ENCODE measurements around the gene PTPRN2.

The PTPRN2 gene

GRCh38 chr7:157846271-157846670 is 741.4 kb downstream of the PTPRN2 start:
- DNase-seq: no peak

DNA sequence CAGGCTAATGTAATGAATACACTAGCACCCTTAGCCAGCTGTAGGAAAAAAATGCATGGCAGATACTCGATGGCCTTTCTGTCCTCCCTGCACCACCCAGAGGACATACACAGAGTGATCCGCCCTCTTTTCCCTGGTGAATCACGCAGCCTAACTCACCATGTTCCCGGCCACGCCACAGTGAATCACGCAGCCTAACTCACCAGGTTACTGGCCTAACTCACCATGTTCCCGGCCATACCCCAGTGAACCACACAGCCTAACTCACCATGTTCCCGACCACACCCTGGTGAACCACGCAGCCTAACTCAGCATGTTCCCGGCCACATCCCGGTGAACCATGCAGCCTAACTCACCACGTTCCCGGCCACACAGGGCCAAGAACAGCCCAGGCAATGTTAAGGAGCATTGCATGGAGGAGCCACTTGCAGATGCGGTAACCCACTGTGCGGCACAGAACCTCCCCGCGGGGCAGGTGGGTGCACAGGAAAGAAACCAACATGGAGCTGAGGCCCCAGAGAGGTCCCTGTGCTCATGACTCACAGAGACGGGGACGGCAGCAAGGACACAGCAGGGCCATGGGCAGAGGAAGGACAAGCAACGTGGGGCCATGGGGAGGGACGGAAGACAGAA is 742.3 kb downstream of the PTPRN2 start:
- no peak for DNase-seq

- no peak for DNase-seq
Measured at GRCh38 chr7:157844611-157845010, 743.0 kb downstream of the PTPRN2 start.

- DNase-seq: no peak
Measured at GRCh38 chr7:157844141-157844540, 743.5 kb downstream of the PTPRN2 start.

GRCh38 chr7:157843336-157844140 is 744.1 kb downstream of the PTPRN2 start:
- no peak for DNase-seq

DNA sequence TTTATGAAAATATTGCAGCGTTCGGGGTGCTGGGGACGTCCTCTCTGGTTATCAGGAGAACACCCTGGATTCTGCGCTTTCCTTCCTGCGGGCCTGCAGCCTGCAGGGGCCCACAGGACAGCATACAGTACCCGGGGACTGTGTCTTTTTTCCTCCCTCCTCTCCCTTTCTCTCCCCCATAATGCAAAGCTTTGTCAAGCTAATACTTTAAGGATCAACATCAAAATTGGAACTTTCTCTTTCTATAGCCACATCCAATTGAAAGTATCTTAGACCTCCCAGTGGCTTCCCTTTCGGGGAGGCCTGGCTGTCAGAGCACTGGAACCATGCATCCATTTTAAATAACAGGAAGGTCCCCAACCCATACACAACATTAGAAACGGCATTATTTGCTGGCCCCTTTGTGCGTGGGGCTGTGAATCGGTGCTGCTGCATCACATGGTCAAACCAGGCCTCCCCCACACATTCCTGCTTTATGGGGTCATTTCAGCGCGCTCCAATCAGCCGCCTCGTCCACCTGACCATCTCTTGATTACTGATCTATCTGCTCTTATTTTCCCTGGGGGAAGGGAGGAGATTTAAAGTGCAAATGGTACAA is 745.8 kb downstream of the PTPRN2 start:
- DNase-seq: no peak

DNA sequence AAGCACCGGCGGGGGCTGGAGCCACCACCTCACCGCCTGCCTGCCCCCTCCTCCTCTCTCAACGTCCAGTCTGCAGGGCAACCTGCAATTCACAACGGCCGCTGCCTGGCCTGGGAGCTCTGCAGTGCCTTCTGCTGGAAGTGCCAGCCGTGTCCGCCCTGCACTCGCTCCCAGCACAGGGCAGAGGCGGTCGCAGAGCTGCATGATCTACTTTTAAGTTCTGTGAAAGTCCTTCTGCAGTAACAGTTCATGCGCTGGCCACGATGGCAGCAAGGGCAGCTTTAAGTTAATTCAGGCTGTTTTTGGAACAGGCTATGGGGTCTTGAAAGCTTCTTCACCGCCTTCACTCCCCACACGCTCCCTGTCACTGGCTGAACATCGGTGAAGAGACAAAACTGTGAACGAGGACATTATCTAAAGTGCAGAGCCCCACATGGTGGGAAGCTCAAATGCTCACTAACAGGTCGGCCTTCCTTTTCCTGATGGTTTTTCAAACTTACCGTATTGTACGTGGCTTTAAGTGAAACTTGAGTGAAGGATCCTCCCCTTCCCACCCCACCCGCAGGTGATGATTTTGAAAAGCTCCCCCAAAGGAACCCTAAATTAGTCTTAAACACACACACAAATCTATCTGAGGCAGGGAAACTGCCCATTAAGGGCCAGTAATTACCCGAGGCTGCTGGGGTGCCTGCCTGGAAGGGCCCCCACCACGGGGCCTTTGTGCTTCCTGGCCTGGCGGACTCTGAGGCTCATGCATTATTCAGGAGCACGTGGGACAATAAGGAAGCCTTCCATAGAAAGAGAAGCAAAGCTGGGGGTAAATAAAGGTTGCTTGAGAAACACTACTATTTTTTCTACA is 746.5 kb downstream of the PTPRN2 start:
- peak; percentile 42 for DNase-seq

DNA sequence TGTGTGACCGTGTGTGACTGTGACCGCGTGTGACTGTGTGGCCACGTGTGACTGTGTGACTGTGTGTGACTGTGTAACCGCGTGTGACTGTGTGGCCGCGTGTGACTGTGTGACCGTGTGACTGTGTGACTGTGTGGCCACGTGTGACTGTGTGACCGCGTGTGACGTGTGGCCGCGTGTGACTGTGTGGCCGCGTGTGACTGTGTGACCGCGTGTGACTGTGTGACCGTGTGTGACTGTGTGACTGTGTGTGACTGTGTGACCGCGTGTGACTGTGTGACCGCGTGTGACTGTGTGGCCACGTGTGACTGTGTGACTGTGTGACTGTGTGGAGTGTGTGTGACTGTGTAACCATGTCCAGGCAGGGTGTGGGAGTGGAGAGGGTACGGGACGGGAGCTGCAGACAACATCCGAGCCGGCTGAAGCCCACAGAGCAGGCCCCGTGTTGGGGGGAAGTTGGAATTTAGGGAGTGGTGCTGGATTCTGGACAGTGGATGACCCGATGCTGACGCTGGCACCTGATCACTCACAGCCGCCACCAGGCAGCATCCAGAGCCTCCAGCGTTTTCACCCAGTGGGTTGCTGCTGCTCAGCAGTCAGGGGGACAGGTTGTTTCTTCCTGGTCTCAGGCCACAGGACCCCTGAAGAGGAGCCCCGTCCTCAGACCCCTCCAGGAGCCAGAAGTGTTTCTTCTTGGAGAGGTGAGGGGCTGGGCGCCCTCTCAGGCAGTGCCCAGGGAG is 747.3 kb downstream of the PTPRN2 start:
- no peak for DNase-seq

- DNase-seq: no peak
Measured at GRCh38 chr7:157839672-157840167, 747.9 kb downstream of the PTPRN2 start.

DNA sequence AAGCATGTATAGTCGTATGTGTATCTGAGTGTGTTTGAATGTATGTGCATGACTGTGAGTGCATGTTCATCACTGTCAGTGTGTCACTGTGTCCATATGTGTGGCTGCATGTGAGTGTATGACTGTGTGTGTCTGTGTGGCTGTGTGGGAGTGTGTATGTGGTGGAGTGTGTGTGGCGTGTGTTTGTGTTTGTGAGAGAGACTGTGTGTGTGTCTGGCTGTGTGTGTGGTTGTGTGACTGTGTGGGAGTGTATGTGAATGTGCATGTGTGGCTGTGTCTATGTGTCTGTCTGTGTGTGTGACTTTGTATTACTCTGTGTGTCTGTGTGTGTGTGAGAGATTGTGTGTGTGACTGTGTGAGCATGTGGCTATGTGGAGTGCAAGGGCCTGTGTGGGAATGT is 748.4 kb downstream of the PTPRN2 start:
- no peak for DNase-seq

- DNase-seq: no peak
Measured at GRCh38 chr7:157837561-157837960, 750.1 kb downstream of the PTPRN2 start.

GRCh38 chr7:157837047-157837446 is 750.6 kb downstream of the PTPRN2 start:
- DNase-seq: no peak

GRCh38 chr7:157834501-157835163 is 753.0 kb downstream of the PTPRN2 start:
- DNase-seq: no peak

- DNase-seq: no peak
Measured at GRCh38 chr7:157832866-157833607, 754.6 kb downstream of the PTPRN2 start.

- no peak for DNase-seq
Measured at GRCh38 chr7:157832421-157832820, 755.2 kb downstream of the PTPRN2 start.

- no peak for DNase-seq
Measured at GRCh38 chr7:157832006-157832405, 755.6 kb downstream of the PTPRN2 start.

DNA sequence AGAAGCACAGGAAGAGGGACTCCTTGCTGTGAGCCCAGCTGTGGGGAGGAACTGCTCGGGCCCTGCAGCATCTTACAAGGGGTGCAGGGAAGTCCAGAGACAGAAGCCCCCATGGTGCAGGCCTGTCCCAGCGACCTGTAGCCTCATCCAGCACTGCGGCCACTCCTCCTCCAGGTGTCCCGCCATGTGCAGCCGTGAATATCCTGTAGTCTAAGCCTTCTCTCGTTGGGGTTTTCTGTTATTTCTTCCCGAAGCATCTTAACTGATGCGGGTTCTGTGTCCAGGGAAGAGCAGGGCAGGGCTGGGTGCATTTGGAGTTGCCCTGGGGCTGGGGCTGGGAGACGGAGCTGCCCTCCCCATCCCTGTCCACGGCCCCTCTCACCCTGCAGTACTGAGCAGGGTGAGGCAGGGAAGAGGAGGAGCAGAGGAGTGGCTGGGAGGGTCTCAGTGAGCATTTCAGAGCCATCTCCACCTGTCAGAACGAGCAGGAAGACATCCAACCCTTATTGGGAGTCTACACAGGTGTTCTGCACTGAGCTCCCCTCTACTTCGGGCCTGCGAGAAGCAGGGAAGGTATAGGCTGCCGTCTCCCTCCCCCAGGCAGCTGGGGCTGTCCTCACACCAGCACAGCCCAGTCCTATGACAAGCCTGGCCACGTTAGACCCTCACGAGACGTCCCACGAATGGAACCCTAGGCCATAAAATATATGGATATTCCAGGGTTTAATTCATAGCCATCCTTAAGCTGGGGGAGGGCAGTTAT is 756.3 kb downstream of the PTPRN2 start:
- DNase-seq: no peak

DNA sequence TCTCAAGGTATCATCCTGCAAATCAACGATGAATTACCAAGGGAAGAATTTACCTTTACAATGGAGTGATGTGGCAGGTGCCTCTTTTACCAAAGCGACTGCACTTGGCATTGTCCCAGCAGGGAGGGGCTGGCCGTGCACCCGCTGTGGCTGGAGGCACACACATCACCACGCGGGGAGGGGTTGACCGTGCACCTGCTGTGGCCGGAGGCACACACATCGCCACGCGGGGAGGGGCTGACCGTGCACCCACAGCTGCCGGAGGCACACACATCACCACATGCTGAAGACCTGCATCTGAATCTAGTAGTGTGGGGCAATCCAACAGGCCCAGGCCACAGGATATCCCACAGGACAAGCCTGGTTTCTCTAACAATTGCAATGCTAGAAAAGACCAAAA is 757.3 kb downstream of the PTPRN2 start:
- peak; percentile 59 for DNase-seq

DNA sequence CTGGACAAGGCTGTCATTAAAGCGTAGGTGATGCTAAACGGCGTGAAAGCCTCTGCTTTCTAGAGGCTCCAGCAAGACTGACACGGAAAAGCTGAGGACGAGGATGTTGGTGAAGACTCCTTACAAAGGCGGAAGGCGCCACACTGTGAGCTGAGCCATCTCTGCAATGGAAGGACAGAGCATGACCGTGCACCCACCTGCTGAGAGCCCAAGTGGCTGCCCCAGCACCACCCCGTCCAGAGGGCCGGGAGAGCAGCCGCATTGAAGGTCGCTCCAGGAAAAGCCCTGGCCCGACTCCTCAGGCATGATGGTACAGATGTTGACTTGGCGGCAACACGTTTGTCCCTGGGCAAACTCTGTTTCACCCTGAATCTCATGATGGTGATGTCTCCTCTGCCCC is 758.1 kb downstream of the PTPRN2 start:
- no peak for DNase-seq

- no peak for DNase-seq
Measured at GRCh38 chr7:157828881-157829280, 758.7 kb downstream of the PTPRN2 start.
